Natural killer cell (primary cell): ENCODE measurements around the gene TMEM62. TPM values are rescaled to one million over a fixed set of nuclear protein-coding genes. Genes with fewer than 3 reads are reported as not detected.

ENCODE experiments used
- ATAC-seq, 3 donors: fragments of 150-1000 bp in 2 of 3; fragments of 200-7000 bp in 1 of 3; cut with Tn5 transposase; 1 replicate in 1 of 3; 2 replicates in 2 of 3; pipeline ENCODE4 v1.10.0; 2021; ENCODE audit warnings: mild to moderate bottlenecking in 2 of 3, moderate library complexity in 2 of 3
- DNase-seq, 2 donors: peaks; one replicate each; pipeline versions ENCODE4 v3.0.0 to v3.0.0-alpha.2; 2013 to 2021; ENCODE audit warnings: mixed read lengths in 1 of 2
- H3K27ac ChIP-seq: one replicate; pipeline ENCODE4 v1.5.1; 2013; ENCODE audit warnings: mild to moderate bottlenecking, low read length
- H3K27me3 ChIP-seq: one replicate; pipeline ENCODE4 v1.6.1; 2013; ENCODE audit warnings: low read length; ENCODE audit not compliant: control insufficient read depth, insufficient read depth
- H3K36me3 ChIP-seq: one replicate; pipeline ENCODE4 v1.6.1; 2013; ENCODE audit warnings: low read length; ENCODE audit not compliant: control insufficient read depth, insufficient read depth
- H3K4me1 ChIP-seq: one replicate; pipeline ENCODE4 v1.6.1; 2013; ENCODE audit warnings: low read length; ENCODE audit not compliant: control insufficient read depth, insufficient read depth
- H3K4me3 ChIP-seq: one replicate; pipeline ENCODE4 v1.5.1; 2013; ENCODE audit warnings: low read length
- H3K9me3 ChIP-seq: one replicate; pipeline ENCODE4 v1.6.1; 2013; ENCODE audit warnings: low read length; ENCODE audit not compliant: control insufficient read depth, insufficient read depth
- H3K27ac Mint-ChIP-seq, 2 donors: one replicate each; pipeline ENCODE4 v1.8.0; 2022; ENCODE audit warnings: mild to moderate bottlenecking in 2 of 2, mixed read lengths in 2 of 2, moderate library complexity in 1 of 2
- H3K27me3 Mint-ChIP-seq, 2 donors: one replicate each; pipeline ENCODE4 v1.8.0; 2022; ENCODE audit warnings: low read depth in 2 of 2, mixed read lengths in 2 of 2
- H3K36me3 Mint-ChIP-seq: one replicate; pipeline ENCODE4 v1.8.0; 2022; ENCODE audit warnings: mixed read lengths
- H3K4me1 Mint-ChIP-seq, 2 donors: one replicate each; pipeline ENCODE4 v1.8.0; 2022; ENCODE audit warnings: mixed read lengths in 2 of 2
- H3K4me3 Mint-ChIP-seq: one replicate; pipeline ENCODE4 v1.8.0; 2022; ENCODE audit warnings: mild to moderate bottlenecking, moderate library complexity, mixed read lengths
- H3K9me3 Mint-ChIP-seq, 2 donors: one replicate each; pipeline ENCODE4 v1.8.0; 2022; ENCODE audit warnings: mixed read lengths in 2 of 2
- CTCF ChIP-seq: fragments of 200-600 bp; IDR thresholded peaks from one replicate; pipeline ENCODE4 v1.8.0; 2022; ENCODE audit warnings: antibody characterized with exemption
- WGBS: methylation state at CpG from one replicate; pipeline ENCODE4 v1.1.7; 2013; ENCODE audit warnings: missing lambda C conversion rate; ENCODE audit not compliant: insufficient coverage; 5-methylcytosine and 5-hydroxymethylcytosine counted together
- intact Hi-C: fragments of 100-400 bp; cut with micrococcal nuclease; formaldehyde crosslinking; loops from one replicate; pipeline ENCODE4 v1.14.2; 2022
- total RNA-seq, 4 donors: library from RNA; stranded (reverse); fragments of 120-200 nt in 1 of 4; gene quantifications; one replicate each; pipeline versions ENCODE4 v1.2.3 to v1.2.4, GENCODE V29; 2013 to 2022

The TMEM62 gene
- total RNA-seq, 3 donors from 2014 or later (not counting 1 experiment from before 2014, with no cell fraction given), result 39.4 to 43.8 (median 40.8) TPM

DNA sequence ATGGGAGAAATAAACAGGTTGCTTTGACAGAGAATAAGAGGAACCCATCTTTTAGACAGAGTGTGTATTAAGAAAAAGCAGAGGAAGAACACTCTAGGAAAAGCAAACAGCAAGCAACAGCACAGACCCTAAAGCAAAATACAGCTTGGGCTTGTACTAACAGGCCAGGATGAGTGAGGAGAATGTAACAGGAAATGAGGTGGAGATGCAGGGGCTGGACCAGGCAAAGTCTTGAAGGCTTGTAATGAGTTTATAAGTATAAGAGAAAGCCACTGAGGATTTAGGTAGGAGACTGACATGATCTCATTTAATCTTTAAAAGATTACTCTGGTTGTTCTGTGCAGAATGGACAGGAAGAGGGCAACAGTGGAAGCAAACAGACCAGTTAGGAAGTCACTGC, 32.4 kb upstream of the TMEM62 start:
- no peak overlapping the region for H3K4me3 ChIP-seq
- no peak for ATAC-seq
- no peak overlapping the region for H3K27ac ChIP-seq
- TF ChIP-seq CTCF, result no peak
- DNase-seq, result no peak
- Mint-ChIP-seq H3K4me3 (no peak overlapping the region), H3K9me3 (no peaks in the 10 kb centered on the region), H3K27ac (peak overlapping the region; percentile 71 to 78), H3K36me3 (no peaks in the 10 kb centered on the region), H3K4me1 (peaks cover 74 to 75% of the 10 kb centered on the region in 2 donors), H3K27me3 (no peaks in the 10 kb centered on the region)
- H3K4me1 ChIP-seq, result peaks cover 13% of the 10 kb centered on the region
- H3K36me3 ChIP-seq, result peaks cover 13% of the 10 kb centered on the region
- intact Hi-C loops, result no loop called here
- no peaks in the 10 kb centered on the region for H3K9me3 ChIP-seq
- no peaks in the 10 kb centered on the region for H3K27me3 ChIP-seq

DNA sequence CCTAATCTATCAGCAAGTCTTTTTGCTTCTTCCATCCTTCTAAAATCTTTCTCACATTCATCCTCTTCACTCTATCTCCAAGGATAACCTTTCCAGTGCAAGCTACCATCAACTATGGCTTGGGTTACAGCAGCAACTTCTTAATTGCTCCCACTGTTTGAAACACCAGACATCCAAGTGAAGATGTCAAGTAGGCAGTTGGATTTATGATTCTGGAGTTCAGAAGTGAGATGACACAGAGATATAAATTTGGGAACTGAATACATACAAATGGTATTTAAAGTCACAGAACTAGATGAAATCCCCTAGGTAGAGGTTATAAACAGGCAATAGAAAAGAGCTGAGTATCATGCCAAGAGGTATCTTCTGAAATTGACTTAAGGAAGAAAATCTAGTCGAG, 31.2 kb upstream of the TMEM62 start:
- Histone ChIP-seq H3K4me3 (no peak overlapping the region), H3K4me1 (peaks cover 16% of the 10 kb centered on the region), H3K27me3 (no peaks in the 10 kb centered on the region), H3K36me3 (peaks cover 13% of the 10 kb centered on the region), H3K9me3 (no peaks in the 10 kb centered on the region), H3K27ac (no peak overlapping the region)
- 100% methylated on average over 1 of the region's 1 CpG for WGBS
- intact Hi-C loops, result no loop called here
- TF ChIP-seq CTCF, result no peak
- H3K27ac Mint-ChIP-seq, result peak overlapping the region in 1 of 2 donors; percentile 15
- H3K4me3 Mint-ChIP-seq, result no peak overlapping the region
- no peaks in the 10 kb centered on the region for H3K27me3 Mint-ChIP-seq
- peaks cover 74 to 75% of the 10 kb centered on the region in 2 donors for H3K4me1 Mint-ChIP-seq
- no peaks in the 10 kb centered on the region for H3K36me3 Mint-ChIP-seq
- no peak for DNase-seq
- H3K9me3 Mint-ChIP-seq, result no peaks in the 10 kb centered on the region
- no peak for ATAC-seq

DNA sequence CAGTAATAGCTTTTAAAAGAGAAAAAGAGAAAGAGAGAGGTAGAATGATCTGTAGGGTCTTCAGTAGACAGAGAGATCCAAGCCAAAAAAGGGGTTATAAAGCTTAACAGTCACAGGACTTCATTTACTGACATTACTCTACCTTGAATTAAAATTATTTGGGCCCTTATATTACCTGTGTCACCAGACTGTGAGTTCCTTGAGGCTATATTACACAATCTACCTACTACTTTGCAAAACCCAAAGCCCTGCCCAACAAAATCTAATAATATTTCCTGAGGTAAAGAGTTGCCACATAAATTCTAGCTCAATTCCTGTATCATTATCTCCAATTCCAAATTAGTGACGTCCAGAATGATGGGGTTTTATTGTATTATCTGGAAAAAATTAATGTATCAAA, 29.5 kb upstream of the TMEM62 start:
- TF ChIP-seq CTCF, result no peak
- intact Hi-C loops, result no loop called here
- H3K9me3 Mint-ChIP-seq, result no peaks in the 10 kb centered on the region
- no peaks in the 10 kb centered on the region for H3K9me3 ChIP-seq
- H3K27ac Mint-ChIP-seq, result peak overlapping the region; percentile 71 to 99
- no peak overlapping the region for H3K27ac ChIP-seq
- peaks cover 16% of the 10 kb centered on the region for H3K4me1 ChIP-seq
- H3K27me3 ChIP-seq, result no peaks in the 10 kb centered on the region
- H3K4me3 ChIP-seq, result no peak overlapping the region
- H3K4me1 Mint-ChIP-seq, result peaks cover 67% of the 10 kb centered on the region in 2 donors
- H3K4me3 Mint-ChIP-seq, result peak overlapping the region; percentile 51
- no peak for ATAC-seq
- peaks cover 2 to 5% of the 10 kb centered on the region in 2 donors for H3K27me3 Mint-ChIP-seq
- no peaks in the 10 kb centered on the region for H3K36me3 Mint-ChIP-seq
- H3K36me3 ChIP-seq, result peaks cover 13% of the 10 kb centered on the region
- no peak for DNase-seq
- no CpG with 5 or more reads among the region's 1 CpG for WGBS

DNA sequence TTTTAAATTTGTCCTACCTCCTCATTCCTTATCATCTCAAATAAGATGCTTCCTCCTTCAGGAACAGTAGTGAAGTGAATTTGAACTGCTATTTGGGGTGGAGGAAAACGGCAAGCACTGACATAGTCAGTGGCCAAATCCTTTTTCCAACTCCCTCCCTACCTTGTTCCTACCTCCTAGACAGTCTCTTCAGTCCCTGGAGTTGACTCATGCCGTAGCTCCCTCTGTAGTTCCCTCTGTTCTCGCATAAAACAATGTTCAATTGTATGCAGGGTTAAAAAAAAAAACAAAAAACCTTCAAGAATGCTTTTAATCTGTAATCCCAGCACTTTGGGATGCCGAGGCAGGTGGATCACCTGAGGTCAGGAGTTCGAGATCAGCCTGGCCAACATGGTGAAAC, 29.0 kb upstream of the TMEM62 start:
- DNase-seq (no peak), ATAC-seq (no peak)
- intact Hi-C loops, result no loop called here
- peaks cover 66% of the 10 kb centered on the region in 2 donors for H3K4me1 Mint-ChIP-seq
- Histone ChIP-seq H3K4me1 (peaks cover 16% of the 10 kb centered on the region), H3K36me3 (peaks cover 13% of the 10 kb centered on the region), H3K27ac (no peak overlapping the region), H3K4me3 (no peak overlapping the region), H3K9me3 (no peaks in the 10 kb centered on the region), H3K27me3 (no peaks in the 10 kb centered on the region)
- H3K9me3 Mint-ChIP-seq, result no peaks in the 10 kb centered on the region
- peaks cover 2 to 6% of the 10 kb centered on the region in 2 donors for H3K27me3 Mint-ChIP-seq
- peak overlapping the region; percentile 71 to 99 for H3K27ac Mint-ChIP-seq
- no peaks in the 10 kb centered on the region for H3K36me3 Mint-ChIP-seq
- TF ChIP-seq CTCF, result no peak
- 72% methylated on average over 4 of the region's 5 CpGs for WGBS
- peak overlapping the region; percentile 45 for H3K4me3 Mint-ChIP-seq
